CD4-positive, alpha-beta T cell treated with Interleukin-17A for 4 hours (primary cell): Measurements from ENCODE around the gene GALM.
"Not testable (repeated sequence)": the region's sequence is repeated elsewhere in the genome, so short reads cannot be mapped to it uniquely, and the experiment has no call there.

Experiments used
- DNase-seq: peaks from one replicate; pipeline ENCODE4 v3.0.0-alpha.2; 2020; ENCODE audit warnings: mixed read lengths

GALM gene

DNA sequence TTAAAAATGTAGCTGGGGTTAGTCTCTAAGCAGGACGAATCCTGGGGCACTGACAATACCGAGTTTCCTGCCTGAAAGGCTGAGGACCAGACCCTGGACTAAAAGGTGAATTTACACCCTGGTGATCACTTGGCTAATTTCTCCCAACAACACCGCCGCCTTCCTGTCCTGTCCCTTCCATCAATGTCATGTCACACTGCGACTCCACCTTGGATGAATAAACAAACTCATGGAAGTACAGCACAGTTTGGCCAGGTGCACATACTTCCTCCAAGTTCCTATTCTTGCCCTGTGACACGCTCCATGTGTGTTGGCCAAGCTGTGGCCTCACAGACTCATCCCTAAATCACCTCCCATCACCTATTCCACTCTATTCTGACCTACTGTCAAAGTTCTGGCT lies 15.9 kb upstream of the GALM start:
- no peak for DNase-seq

DNA sequence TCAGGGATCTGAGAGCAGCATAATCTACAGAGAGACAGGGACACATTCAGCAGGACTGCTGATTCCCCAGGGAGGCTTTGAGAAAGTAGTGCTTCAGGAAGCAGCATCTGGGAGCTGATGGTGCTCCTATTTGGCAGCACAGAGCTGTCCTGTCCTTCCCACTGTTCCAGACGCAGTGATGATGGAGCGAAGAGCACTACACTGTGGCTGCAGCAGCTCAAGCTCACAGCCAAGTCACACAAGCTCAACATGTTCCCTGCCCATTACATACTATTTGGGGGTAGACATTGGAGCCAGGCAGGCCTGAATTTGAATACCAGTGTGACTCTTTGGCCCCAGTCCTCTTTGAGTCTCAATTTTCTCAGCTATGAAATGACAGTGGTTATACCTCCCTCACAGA lies 15.2 kb upstream of the GALM start:
- DNase-seq: no peak

GRCh38 chr2:38652431-38653273 lies 13.3 kb upstream of the GALM start:
- DNase-seq: no peak

DNA sequence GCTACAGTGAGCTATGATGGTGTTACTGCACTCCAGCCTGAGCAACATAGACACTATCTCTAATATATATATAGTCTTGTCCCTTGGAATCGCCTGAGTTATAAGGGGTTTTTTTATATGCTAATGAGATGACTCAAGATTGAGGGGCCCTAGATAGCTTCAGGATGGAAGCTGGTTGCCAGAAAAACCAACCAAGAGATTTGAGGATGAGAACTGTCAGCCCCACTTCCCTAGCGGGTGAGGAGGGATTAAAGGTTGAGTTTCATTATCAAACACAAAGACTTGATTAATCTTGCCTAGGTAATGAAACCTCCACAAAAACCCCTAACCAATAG lies 12.6 kb upstream of the GALM start:
- no peak for DNase-seq

DNA sequence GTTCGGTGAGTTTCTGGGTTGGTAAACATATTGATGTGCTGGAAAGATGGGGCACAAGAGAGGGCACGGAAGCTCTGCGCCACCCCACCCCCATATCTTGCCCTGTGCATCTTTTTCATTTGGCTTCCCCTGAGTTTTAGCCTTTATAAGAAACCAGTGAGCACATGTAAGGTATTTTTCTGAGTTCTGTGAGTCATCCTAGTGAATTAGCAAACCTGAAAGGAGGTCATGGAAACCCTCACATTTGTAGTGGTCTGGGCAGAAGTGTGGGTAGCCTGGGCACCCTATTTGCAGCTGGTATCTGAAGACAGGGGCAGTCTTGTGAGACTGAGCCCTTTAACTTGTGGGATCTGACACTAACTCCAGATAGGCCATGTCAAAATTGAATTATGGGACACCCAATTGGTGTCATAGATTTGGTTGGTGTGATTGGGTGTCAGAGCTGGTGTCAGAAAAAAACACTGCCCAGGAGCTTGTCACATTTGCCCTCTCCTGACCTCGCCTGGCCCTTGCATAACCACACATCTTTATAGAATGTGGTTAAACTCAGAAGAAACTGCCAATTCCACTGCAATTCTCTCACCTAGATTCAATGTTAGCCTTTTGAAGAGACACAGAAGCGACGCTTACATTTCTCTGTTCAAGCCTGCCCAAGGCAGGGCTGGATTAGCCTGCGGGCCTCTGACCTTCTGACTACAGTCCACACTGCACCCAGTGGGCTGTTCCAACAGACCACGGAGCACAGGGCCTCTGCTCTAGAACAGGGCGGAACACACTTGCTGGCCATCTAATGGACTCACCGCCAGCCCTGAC lies 12.0 kb upstream of the GALM start:
- peak; percentile 73 for DNase-seq

DNA sequence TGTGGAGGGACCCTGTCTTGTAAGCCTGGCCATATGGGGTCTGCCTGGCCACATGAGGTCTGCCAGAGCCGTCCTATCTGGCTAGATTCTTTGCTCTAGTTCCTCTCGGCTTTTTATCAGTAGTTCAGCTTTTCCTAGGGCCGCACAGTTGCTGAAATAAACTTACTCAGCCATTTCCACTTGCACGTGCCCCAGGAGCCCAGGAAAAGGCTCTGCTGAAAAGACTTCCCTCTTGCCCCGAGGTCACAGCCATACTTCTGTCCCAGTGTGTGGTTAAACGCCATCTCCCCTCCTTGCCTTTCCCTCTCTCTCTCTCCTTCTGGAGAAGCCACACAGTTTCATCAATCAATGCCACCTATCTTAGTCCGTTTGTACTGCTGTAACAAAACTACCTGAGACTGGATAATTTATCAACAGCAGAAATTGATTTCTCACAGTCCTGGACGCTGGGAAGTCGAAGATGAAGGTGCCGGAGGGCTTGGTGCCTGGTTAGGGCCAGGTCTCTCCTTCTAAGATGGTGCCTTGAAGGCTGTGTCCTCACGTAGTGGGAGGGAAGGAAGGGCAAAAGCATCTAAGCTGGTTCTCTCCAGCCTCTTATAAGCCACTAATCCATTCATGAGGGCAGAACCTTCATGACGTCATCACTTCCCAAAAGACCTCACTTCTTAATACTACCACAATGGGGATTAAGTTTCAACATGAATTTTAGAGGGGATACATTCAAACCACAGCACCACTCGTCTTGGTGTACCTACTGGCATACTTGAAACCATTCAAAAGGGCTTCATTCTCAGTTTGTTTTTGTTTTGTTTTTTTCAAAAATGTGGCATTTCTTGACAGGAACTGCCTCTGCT lies 11.2 kb upstream of the GALM start:
- no peak for DNase-seq

DNA sequence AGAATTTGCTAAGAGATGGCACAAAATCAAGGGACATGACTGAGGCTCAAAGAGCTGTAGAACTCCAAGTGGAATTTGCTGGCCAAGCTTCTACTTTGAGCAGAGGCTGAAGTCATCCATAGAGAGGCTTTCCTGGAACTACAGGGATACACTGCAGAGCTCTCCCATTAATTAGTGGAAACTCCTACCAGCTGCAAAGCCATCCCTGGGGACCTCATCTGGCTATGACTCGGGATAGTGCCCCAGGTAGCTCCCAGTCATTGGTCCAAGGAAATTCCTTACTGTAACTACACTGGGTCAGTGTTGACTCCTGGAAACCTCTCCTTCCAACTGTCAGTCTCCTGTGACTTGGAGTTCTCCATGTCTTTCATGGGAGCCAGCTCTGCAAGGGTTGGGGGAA lies 10.5 kb upstream of the GALM start:
- no peak for DNase-seq

- no peak for DNase-seq
Observed at GRCh38 chr2:38656866-38657480, 8.9 kb upstream of the GALM start.

DNA sequence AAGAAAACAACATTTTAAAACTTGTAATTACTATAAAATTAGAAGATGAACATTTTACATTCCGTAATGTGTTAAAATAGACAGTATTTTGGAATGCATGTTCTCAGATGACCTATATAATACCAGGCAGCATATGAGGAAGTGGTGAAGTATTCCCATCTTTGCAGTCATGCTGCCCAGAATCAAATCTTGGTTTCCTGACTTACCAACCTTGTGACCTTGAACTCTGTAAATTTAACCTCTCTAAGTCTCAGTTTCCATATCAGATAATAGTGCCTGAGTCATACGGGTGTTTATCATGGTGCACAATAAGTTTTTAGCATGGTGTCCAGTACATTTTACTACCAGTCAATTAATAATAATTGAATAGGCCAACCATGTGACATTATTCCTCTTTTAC lies 7.3 kb upstream of the GALM start:
- DNase-seq: no peak

DNA sequence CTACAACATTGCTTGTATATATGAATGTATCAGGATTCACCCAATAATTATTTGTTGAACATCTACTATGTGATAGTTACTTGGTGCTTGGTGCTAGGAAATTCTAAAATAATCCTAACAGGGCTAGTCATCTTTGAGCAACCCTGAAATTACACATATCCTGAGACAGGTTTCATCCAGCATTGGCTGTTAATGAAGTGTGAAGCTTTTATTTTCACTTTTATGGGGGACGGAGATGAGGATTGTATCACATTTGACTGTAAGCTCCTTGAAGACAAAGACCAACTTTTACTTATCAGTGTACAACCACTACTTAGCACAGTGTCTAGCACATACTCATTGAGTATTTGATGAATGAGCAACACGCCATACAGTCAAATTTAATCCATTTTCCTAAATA lies 6.8 kb upstream of the GALM start:
- DNase-seq: no peak

DNA sequence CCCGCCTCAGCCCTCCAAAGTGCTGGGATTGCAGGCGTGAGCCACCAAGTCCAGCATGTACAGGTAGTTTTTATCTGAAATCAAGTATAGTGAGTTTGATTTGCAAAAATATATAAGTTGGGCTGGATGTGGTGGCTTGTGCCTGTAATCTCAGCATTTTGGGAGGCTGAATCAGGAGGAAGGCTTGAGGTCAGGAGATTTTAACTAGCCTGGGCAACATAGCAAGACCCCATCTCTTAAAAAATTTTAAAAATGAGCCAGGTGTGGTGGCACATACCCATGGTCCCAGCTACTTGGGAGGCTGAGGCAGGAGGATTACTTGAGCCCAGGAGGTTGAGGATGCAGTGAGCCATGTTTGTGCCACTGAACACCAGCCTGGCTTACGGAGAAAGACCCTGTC lies 5.6 kb upstream of the GALM start:
- no peak for DNase-seq

GRCh38 chr2:38661306-38661705 lies 4.6 kb upstream of the GALM start:
- DNase-seq: no peak

DNA sequence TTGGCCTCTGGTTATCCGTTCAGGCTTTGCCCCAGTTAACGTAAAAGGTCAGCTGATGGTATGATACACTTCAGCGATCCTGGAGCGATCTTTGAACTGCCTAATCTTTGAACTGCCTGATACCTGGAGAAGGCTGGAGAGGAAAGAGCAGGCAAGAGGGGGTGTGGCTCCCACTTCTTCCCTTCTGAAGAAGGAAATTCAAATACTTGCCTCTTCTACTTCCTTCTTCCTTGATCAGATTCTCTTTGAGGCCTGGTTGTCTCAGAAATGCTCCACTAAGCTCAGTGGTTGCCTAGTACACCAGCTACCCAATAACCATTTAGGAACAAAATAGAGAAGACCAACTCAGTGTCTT lies 619 bp downstream of the GALM start:
- peak; percentile 29 for DNase-seq

DNA sequence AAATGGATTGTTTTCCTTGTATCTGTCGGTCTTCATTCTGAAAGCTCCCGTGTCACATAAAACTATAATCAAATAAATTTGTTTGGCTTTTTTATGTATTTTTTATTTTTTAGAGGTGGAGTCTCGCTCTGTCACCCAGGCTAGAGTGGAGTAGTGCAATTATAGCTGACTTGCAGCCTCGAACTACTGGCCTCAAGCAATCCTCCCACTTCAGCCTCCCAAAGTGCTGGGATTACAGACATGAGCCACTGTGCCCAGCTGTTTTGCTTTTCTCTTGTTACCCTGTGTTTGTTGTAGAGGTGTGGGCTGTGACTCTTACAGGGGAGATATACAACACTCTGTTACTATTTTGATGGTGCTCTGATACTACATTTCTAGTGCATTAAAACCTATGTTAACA lies 2.2 kb downstream of the GALM start:
- no peak for DNase-seq

- no peak for DNase-seq
Observed at GRCh38 chr2:38668779-38669479, 3.0 kb downstream of the GALM start.

DNA sequence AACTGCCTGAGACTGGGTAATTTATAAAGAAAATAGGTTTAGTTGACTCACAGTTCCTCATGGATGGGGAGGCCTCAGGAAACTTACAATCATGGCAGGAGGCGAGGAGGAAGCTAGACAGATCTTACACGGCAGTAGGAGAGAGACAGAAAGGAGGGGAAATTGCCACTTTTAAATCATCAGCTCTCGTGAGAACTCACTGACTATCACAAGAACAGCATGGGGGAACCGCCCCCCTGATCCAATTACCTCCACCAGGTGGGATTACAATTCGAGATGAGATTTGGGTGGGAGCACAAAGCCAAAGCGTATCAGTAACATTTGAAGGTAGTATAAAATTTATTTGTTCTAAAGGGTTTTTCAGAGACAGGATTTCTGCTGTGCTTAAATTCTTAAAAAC lies 5.4 kb downstream of the GALM start:
- DNase-seq: no peak

GRCh38 chr2:38671946-38672345 lies 6.0 kb downstream of the GALM start:
- DNase-seq: no peak

GRCh38 chr2:38672445-38673391 lies 6.8 kb downstream of the GALM start:
- no peak for DNase-seq

DNA sequence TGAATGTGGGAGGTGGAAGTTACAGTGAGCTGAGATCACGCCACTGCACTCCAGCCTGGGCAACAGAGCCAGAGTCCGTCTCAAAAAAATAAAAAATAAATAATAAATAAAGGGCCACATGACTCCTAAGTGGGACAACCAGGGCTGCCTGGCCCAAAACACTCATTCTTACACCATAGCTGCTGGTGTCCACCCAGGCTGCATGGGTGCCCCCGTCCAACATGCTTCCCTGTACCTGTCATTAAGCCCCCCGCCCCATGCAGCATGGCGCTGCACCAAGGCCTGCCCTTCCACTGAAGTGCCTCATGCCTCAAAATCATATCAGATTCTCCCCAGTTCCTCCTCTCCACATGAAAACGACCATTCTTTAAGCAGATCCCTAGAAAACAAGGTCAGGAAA lies 10.8 kb downstream of the GALM start:
- DNase-seq: no peak

GRCh38 chr2:38680868-38681267 lies 15.0 kb downstream of the GALM start:
- not testable (repeated sequence) for DNase-seq

- DNase-seq: no peak
Observed at GRCh38 chr2:38682008-38682575, 16.2 kb downstream of the GALM start.
